Transverse colon (tissue), 4 donors: Measurements from ENCODE around the gene KRT84. TPM values are rescaled to one million over a fixed set of nuclear protein-coding genes. Genes with fewer than 3 reads are reported as not detected.

ENCODE experiments used
- DNase-seq: peaks from one replicate; pipeline ENCODE4 v3.0.0-alpha.2; 2019
- H3K27ac ChIP-seq, 4 donors: fragments of 200-600 bp; sonication (generic); 2 replicates each; pipeline ENCODE4 v1.5.1; 2016 to 2018; ENCODE audit warnings: inconsistent platforms in 4 of 4
- H3K27me3 ChIP-seq: fragments of 200-600 bp; sonication (generic); 2 replicates; pipeline ENCODE4 v1.5.1; 2017; ENCODE audit warnings: inconsistent platforms
- H3K36me3 ChIP-seq, 4 donors: fragments of 200-600 bp; sonication (generic); 2 replicates each; pipeline ENCODE4 v1.5.1; 2017 to 2019; ENCODE audit warnings: inconsistent platforms in 4 of 4
- H3K4me1 ChIP-seq, 4 donors: fragments of 200-600 bp; sonication (generic); 2 replicates each; pipeline ENCODE4 v1.5.1; 2017 to 2020; ENCODE audit warnings: inconsistent platforms in 4 of 4
- H3K4me3 ChIP-seq, 4 donors: fragments of 200-600 bp; sonication (generic); 1 replicate in 1 of 4; 2 replicates in 3 of 4; pipeline versions ENCODE4 v1.5.1 to v1.6.1; 2017 to 2019; ENCODE audit warnings: inconsistent platforms in 4 of 4
- H3K9me3 ChIP-seq, 2 donors: fragments of 200-600 bp; sonication (generic); 2 replicates each; pipeline ENCODE4 v1.5.1; 2017 to 2019; ENCODE audit warnings: inconsistent platforms in 2 of 2
- CTCF ChIP-seq, 5 experiments: fragments of 200-600 bp in 3 of 5; fragments of 450-650 bp in 2 of 5; sonication (generic) in 3 of 5; IDR thresholded peaks; 1 replicate in 2 of 5; 2 replicates in 3 of 5; pipeline ENCODE4 v1.5.1; 2016 to 2017; ENCODE audit warnings: antibody characterized with exemption in 5 of 5, inconsistent platforms in 3 of 5, mild to moderate bottlenecking in 2 of 5, moderate library complexity in 1 of 5
- EP300 ChIP-seq: sonication (generic); formaldehyde crosslinking; IDR thresholded peaks from one replicate; pipeline ENCODE4 v1.6.1; 2017; ENCODE audit warnings: antibody characterized with exemption, low read depth
- POLR2A ChIP-seq: fragments of 450-650 bp; IDR thresholded peaks from one replicate; pipeline ENCODE4 v1.6.1; 2016; ENCODE audit warnings: antibody characterized with exemption, mild to moderate bottlenecking, moderate library complexity
- POLR2AphosphoS5 ChIP-seq, 3 donors: sonication (generic); formaldehyde crosslinking; IDR thresholded peaks; one replicate each; pipeline ENCODE4 v1.6.1; 2016; ENCODE audit warnings: antibody characterized with exemption in 3 of 3
- WGBS, 2 donors: methylation state at CpG; one replicate each; pipeline ENCODE4 v1.1.5; 2018; ENCODE audit warnings: low coverage in 1 of 2; 5-methylcytosine and 5-hydroxymethylcytosine counted together
- in situ Hi-C, 4 donors: fragments of 200-750 bp; cut with MboI; loops; one replicate each; pipeline versions ENCODE4 v1.15.0 to v1.15.1; 2017; ENCODE audit warnings: low sequenced_read_pairs in 3 of 4, low pct_ligation_motif_present in 1 of 4, low pct_unique_long_range_greater_than_20kb in 1 of 4
- intact Hi-C: fragments of 100-400 bp; cut with DNase I; formaldehyde crosslinking; loops from one replicate; pipeline ENCODE4 v1.15.1; 2023; ENCODE audit warnings: low total_unique reads
- total RNA-seq, 4 donors: library from RNA; depleted of rRNA; stranded (reverse); fragments of >200 nt; gene quantifications; one replicate each; pipeline ENCODE4 v1.1.0, GENCODE V29; 2016

The KRT84 gene
- total RNA-seq, 4 donors from 2014 or later: not detected

DNA sequence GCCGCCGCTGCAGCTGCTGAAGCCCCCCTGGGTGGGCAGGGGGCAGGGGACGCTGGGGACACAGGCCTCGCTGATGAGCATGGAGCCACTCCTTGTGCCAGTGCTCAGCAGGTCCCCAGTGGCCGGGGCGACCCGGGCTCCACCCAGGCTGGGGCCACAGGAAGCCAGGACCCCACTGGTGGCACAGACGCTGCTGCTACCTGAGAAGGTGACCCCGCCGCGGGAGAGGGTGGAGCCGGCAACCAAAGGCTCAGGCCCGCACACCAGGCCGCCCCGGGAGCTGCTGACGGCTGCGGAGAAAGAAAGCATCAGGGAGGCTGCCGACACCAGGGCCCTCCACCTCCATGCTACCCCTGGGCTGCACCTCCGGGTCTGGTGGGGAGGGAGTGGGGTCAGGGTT is 7.4 kb downstream of the KRT84 start:
- no peak overlapping the region for H3K4me3 ChIP-seq
- H3K36me3 ChIP-seq: no peaks in the 10 kb centered on the region
- intact Hi-C loops (loop anchor here (10.0 kb wide), 2 partner anchors 137 to 497 kb away; no protein-coding TSS in a partner anchor), in situ Hi-C loops (loop anchor here (10.0 to 25.0 kb wide), 3 partner anchors 484 to 609 kb away; no protein-coding TSS in a partner anchor)
- H3K27ac ChIP-seq: no peak overlapping the region
- H3K27me3 ChIP-seq: no peaks in the 10 kb centered on the region
- TF ChIP-seq POLR2A (no peak), EP300 (no peak), CTCF (IDR thresholded peaks at IDR 0.05) (no peak), POLR2AphosphoS5 (IDR thresholded peaks at IDR 0.05) (no peak)
- H3K4me1 ChIP-seq: no peaks in the 10 kb centered on the region
- no peaks in the 10 kb centered on the region for H3K9me3 ChIP-seq
- no peak for DNase-seq
- 79% methylated on average over 17 of the region's 19 CpGs; no CpG with 5 or more reads in 1 of the 2 donors for WGBS, 2 donors

GRCh38 chr12:52377266-52377665 is 8.2 kb downstream of the KRT84 start:
- DNase-seq: no peak
- H3K4me3 ChIP-seq: no peak overlapping the region
- 79 to 100% methylated on average over 1 to 8 of the region's 8 CpGs for WGBS, 2 donors
- no peaks in the 10 kb centered on the region for H3K36me3 ChIP-seq
- in situ Hi-C loops (loop anchor here (10.0 to 25.0 kb wide), 3 partner anchors 485 to 610 kb away; no protein-coding TSS in a partner anchor), intact Hi-C loops (loop anchor here (10.0 kb wide), 2 partner anchors 138 to 498 kb away; no protein-coding TSS in a partner anchor)
- H3K4me1 ChIP-seq: no peaks in the 10 kb centered on the region
- H3K27ac ChIP-seq: no peak overlapping the region
- TF ChIP-seq POLR2AphosphoS5 (IDR thresholded peaks at IDR 0.05): no peak
- no peaks in the 10 kb centered on the region for H3K27me3 ChIP-seq
- H3K9me3 ChIP-seq: no peaks in the 10 kb centered on the region

DNA sequence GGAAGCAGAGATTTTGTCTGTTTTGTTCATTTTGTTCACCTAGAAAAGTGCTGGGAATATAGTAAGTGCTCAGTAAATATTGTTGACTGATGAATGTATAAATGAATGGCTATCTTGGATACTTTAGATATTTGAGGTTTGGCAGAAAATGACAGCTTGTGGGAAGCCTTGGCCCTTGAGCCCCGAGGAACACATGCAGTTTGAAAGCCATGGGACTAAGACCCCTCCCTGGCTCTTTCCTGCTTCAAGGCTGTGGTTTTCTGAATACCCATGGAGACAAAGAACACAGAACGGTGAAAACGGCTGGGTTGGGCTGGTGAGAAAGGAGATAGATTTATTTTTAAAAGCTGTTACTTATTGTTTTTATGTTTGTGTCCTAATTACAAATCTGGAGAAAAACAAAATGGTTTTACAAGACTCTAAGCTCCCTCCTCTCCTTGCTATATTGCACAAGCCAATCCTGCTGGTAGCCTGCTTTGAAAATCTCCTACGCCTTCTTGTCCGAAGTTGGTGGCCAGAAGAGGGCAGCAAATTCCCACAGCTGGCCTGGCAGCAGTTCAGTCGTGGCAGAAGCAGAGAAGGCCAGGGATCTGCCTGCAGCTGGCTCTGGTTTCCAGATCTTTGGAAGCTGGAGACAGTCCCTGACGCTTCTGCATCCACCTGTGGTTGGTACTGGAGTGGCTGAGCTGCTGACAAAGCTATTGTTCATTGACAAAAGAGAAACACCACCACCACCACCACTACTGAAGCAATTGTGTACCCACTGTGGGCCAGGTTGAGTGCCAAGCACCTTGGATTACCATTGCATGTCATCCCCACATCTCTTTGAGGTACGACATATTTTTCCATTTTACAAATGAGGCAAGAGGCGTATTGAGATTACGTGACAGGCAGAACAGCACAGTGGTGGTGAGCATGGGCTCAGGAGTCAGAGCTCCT is 13.0 kb downstream of the KRT84 start:
- in situ Hi-C loops (loop anchor here in 1 of 4 donors (10.0 kb wide), 1 partner anchor 512 kb away; no protein-coding TSS in a partner anchor), intact Hi-C loops (loop anchor here (10.0 kb wide), 2 partner anchors 142 to 502 kb away; no protein-coding TSS in a partner anchor)
- TF ChIP-seq CTCF (IDR thresholded peaks at IDR 0.05) (peak; percentile 70 to 81 (median 75)), EP300 (no peak)
- no peak overlapping the region for H3K4me3 ChIP-seq
- 39 to 69% methylated on average over 6 to 10 of the region's 10 CpGs for WGBS, 2 donors
- no peaks in the 10 kb centered on the region for H3K9me3 ChIP-seq
- no peaks in the 10 kb centered on the region for H3K36me3 ChIP-seq
- H3K27me3 ChIP-seq: no peaks in the 10 kb centered on the region
- peak overlapping the region in 3 of 4 donors; percentile 26 to 55 (median 42) for H3K27ac ChIP-seq
- H3K4me1 ChIP-seq: peaks cover 0 to 5% (median 0%) of the 10 kb centered on the region in 4 donors
- peak; percentile 82 for DNase-seq

DNA sequence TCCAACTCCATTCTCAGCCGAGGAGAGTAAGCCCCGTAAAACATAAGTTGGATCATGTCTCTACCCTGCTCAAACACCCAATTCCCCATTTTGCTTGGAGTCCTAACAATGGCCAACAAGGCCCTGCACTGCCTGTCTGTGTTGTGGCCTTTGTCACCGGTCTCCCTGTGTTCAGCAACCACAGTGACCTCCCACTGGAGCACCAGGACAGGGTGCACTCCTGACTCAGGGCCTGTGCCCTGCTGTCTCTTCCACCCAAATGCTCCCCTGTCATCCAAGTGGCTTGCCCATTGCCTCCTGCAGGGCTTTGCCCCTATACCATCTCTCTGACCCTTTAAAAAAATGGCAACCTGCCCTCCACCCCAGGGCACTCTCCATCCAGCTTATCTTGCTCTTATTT is 13.7 kb downstream of the KRT84 start:
- TF ChIP-seq EP300 (no peak), POLR2AphosphoS5 (IDR thresholded peaks at IDR 0.05) (no peak), POLR2A (no peak), CTCF (IDR thresholded peaks at IDR 0.05) (no peak)
- intact Hi-C loops: loop anchor here (10.0 kb wide), 2 partner anchors 143 to 503 kb away; no protein-coding TSS in a partner anchor
- 71% methylated on average over 3 of the region's 3 CpGs; no CpG with 5 or more reads in 1 of the 2 donors for WGBS, 2 donors
- Histone ChIP-seq H3K4me1 (peaks cover 0 to 5% (median 0%) of the 10 kb centered on the region in 4 donors), H3K27me3 (no peaks in the 10 kb centered on the region), H3K27ac (peak overlapping the region; percentile 26 to 55 (median 38)), H3K9me3 (no peaks in the 10 kb centered on the region), H3K36me3 (no peaks in the 10 kb centered on the region), H3K4me3 (no peak overlapping the region)
- in situ Hi-C loops: loop anchor here in 1 of 4 donors (10.0 kb wide), 1 partner anchor 513 kb away; no protein-coding TSS in a partner anchor
- DNase-seq: no peak
